ENCODE results near the gene NOSIP.

The NOSIP gene

GRCh38 chr19:49524812-49525455 lies 55.4 kb downstream of the NOSIP start:
- Mint-ChIP-seq H3K4me3 (no peak overlapping the region), H3K27me3 (no peaks in the 10 kb centered on the region), H3K36me3 (peaks cover 3% of the 10 kb centered on the region), H3K27ac (no peak overlapping the region), H3K4me1 (peaks cover 24% of the 10 kb centered on the region), H3K9me3 (no peaks in the 10 kb centered on the region)

DNA sequence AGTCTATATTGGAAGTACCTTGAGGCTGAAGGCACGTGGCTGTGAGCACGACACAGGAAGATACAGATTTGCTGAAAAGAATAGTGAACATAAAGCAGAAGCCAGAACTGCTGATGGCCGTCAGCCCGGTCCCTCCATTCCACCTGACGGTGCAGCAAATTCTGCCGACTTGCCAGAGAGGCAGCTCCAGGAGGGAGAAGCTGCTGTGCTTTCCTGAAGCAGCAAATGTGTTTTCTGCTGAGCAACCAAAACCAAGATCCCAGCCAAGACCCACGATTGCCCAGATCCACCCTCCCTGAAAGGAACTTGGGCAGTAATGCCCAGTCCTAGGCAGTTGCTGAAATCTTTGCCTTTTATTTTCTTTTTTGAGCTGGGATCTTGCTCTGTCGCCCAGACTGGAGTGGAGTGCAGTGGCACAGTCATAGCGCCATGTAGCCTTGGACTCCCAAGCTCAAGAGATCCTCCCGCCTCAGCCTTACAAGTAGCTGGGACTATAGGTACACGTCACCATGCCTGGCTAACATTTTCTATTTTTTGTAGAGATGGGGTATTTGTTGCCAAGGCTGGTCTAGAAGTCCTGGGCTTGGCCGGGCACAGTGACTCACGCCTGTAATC lies 59.5 kb downstream of the NOSIP start:
- H3K4me1 Mint-ChIP-seq, result peaks cover 19% of the 10 kb centered on the region
- H3K4me3 Mint-ChIP-seq, result no peak overlapping the region
- peaks cover 2% of the 10 kb centered on the region for H3K36me3 Mint-ChIP-seq
- H3K27me3 Mint-ChIP-seq, result no peaks in the 10 kb centered on the region
- no peaks in the 10 kb centered on the region for H3K9me3 Mint-ChIP-seq
- no peak overlapping the region for H3K27ac Mint-ChIP-seq

GRCh38 chr19:49518033-49518432 lies 62.3 kb downstream of the NOSIP start:
- Mint-ChIP-seq H3K36me3 (no peaks in the 10 kb centered on the region), H3K27ac (no peak overlapping the region), H3K4me1 (peaks cover 34% of the 10 kb centered on the region)

DNA sequence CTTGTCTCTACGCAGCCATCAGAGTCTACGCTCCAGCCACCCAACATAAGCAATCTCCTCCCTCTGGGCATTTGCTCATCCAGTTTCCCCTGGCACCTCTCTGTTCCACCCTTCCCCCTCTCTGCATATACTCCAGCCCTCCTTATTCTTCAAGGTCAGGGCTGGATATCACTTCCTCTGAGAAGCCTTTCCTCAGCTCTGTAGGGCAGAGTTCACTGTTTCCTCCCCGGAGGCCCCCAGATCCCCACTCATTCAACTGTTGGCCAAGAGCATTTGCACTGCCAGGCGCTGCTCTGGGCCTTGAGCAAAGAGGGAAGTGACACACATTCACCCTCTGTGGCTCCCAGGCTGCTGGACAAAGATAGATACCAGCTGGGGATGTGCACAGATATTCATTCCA lies 64.6 kb downstream of the NOSIP start:
- Mint-ChIP-seq H3K27ac (no peak overlapping the region), H3K27me3 (no peaks in the 10 kb centered on the region), H3K4me3 (no peak overlapping the region), H3K9me3 (no peaks in the 10 kb centered on the region), H3K4me1 (peaks cover 49% of the 10 kb centered on the region), H3K36me3 (no peaks in the 10 kb centered on the region)

More at GRCh38 chr19:49518033-49518432, 62.3 kb downstream of the NOSIP start:
- Mint-ChIP-seq H3K4me3 (no peak overlapping the region), H3K27me3 (no peaks in the 10 kb centered on the region), H3K9me3 (no peaks in the 10 kb centered on the region)

GRCh38 chr19:49514151-49514550 lies 66.2 kb downstream of the NOSIP start:
- Mint-ChIP-seq H3K4me3 (peak overlapping the region; percentile 86), H3K27ac (no peak overlapping the region), H3K27me3 (no peaks in the 10 kb centered on the region), H3K9me3 (no peaks in the 10 kb centered on the region), H3K36me3 (no peaks in the 10 kb centered on the region), H3K4me1 (peaks cover 45% of the 10 kb centered on the region)

- peak overlapping the region; percentile 82 for H3K27ac Mint-ChIP-seq
- no peaks in the 10 kb centered on the region for H3K9me3 Mint-ChIP-seq
- no peaks in the 10 kb centered on the region for H3K27me3 Mint-ChIP-seq
- H3K36me3 Mint-ChIP-seq, result no peaks in the 10 kb centered on the region
- peaks cover 43% of the 10 kb centered on the region for H3K4me1 Mint-ChIP-seq
- peak overlapping the region; percentile 86 for H3K4me3 Mint-ChIP-seq
These were observed 66.6 kb downstream of the NOSIP start for GRCh38 chr19:49513746-49514118.

- H3K9me3 Mint-ChIP-seq, result no peaks in the 10 kb centered on the region
- peak overlapping the region; percentile 86 for H3K4me3 Mint-ChIP-seq
- no peaks in the 10 kb centered on the region for H3K36me3 Mint-ChIP-seq
- H3K27ac Mint-ChIP-seq, result peak overlapping the region; percentile 82
- no peaks in the 10 kb centered on the region for H3K27me3 Mint-ChIP-seq
- peaks cover 44% of the 10 kb centered on the region for H3K4me1 Mint-ChIP-seq
These were observed 67.2 kb downstream of the NOSIP start for GRCh38 chr19:49512970-49513745.

DNA sequence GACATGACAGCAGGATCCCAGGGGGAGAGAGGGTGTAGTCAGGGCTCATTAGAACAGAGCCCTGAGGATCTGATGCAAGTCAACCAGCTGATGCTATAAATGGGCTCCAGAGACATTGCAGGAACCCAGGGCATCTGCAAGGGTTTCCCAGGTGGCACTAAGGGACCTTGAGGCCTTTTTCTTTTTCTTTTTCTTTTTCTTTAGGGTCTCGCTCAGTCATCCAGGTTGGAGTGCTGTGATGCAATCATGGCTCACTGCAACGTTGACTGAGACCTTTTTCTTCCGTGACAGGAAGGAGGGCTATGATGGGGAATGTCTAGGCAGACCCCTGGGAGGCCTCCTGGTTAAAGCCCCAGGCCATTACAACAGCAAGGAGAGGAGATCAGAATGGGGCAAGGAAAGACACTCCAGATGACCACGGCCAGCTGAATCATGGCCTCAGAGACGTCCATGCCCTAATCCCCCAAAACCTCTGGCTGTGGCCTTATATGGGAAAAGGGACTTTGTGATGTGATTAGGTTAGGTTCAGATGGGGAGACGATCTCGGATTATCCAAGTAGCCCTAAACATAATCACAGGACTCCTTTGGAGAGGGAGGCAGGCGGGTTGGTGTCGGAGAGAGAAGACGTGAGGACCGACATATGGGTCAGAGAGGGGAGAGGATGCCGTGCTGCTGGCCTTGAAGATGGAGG lies 72.4 kb downstream of the NOSIP start:
- H3K27ac Mint-ChIP-seq, result no peak overlapping the region
- H3K4me1 Mint-ChIP-seq, result peaks cover 28% of the 10 kb centered on the region
- no peaks in the 10 kb centered on the region for H3K27me3 Mint-ChIP-seq

DNA sequence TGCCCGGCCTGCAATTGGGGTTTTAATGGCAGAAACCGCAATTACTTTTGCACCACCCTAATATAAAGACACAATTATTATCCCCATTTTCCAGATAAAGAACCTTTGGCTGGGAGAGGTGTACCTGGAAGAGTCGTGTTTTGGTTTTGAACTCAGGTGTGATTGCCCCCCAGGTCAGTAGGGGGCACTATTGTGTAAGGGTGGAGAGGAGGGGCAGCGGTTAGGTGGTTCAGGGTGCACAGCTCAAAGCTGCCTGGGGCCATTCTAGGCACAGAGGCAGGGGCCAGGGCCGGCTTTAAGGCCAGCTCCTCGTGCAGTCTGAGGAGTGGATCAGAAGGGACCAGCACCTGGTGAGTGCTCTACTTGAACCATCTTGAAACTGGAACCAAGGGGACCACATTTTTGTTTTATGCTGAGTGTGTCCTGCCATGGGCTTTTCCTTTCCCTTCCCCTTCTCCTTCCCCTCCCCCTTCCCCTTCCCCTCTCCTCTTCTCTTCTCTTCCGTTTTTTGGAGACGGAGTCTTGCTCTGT lies 73.7 kb downstream of the NOSIP start:
- Mint-ChIP-seq H3K4me3 (no peak overlapping the region), H3K9me3 (no peaks in the 10 kb centered on the region), H3K36me3 (no peaks in the 10 kb centered on the region), H3K27me3 (no peaks in the 10 kb centered on the region), H3K4me1 (peaks cover 33% of the 10 kb centered on the region), H3K27ac (no peak overlapping the region)

More for the DNA sequence above, 72.4 kb downstream of the NOSIP start:
- Mint-ChIP-seq H3K4me3 (no peak overlapping the region), H3K9me3 (no peaks in the 10 kb centered on the region), H3K36me3 (no peaks in the 10 kb centered on the region)

Data from activated naive CD4-positive, alpha-beta T cell treated with anti-CD3 and anti-CD28 coated beads, Interleukin-2, amount 50 U/mL, for 24 hours (primary cell).